Small intestine (tissue), 7 donors: ENCODE results near the gene ZNF627. TPM values are rescaled to one million over a fixed set of nuclear protein-coding genes. Genes with fewer than 3 reads are reported as not detected.

Source experiments
- DNase-seq, 2 donors: peaks; one replicate each; pipeline versions ENCODE4 v3.0.0 to v3.0.0-alpha.2; 2013
- FAIRE-seq: peaks from 2 replicates; lab custom pipeline; 2012; peaks lifted over from hg19 to GRCh38; lab: Jason Lieb, UNC
- H3K27ac ChIP-seq, 3 donors: one replicate each; pipeline ENCODE4 v1.5.1; 2013; ENCODE audit warnings: low read length in 2 of 3, mild to moderate bottlenecking in 2 of 3, control low read depth in 1 of 3, inconsistent platforms in 1 of 3, low read depth in 1 of 3, moderate library complexity in 1 of 3
- H3K27me3 ChIP-seq, 3 donors: one replicate each; pipeline ENCODE4 v1.6.1; 2013; ENCODE audit warnings: low read length in 3 of 3, inconsistent platforms in 1 of 3; ENCODE audit not compliant: control insufficient read depth in 3 of 3, insufficient read depth in 3 of 3
- H3K36me3 ChIP-seq, 3 donors: one replicate each; pipeline ENCODE4 v1.6.1; 2013; ENCODE audit warnings: low read length in 3 of 3, inconsistent platforms in 1 of 3, low read depth in 1 of 3, mild to moderate bottlenecking in 1 of 3, moderate library complexity in 1 of 3; ENCODE audit not compliant: control insufficient read depth in 3 of 3, insufficient read depth in 2 of 3
- H3K4me1 ChIP-seq, 3 donors: one replicate each; pipeline ENCODE4 v1.6.1; 2013; ENCODE audit warnings: low read length in 2 of 3, inconsistent platforms in 1 of 3, low read depth in 1 of 3, mild to moderate bottlenecking in 1 of 3, moderate library complexity in 1 of 3; ENCODE audit not compliant: control insufficient read depth in 3 of 3, insufficient read depth in 2 of 3
- H3K4me3 ChIP-seq, 3 donors: one replicate each; pipeline ENCODE4 v1.5.1; 2013; ENCODE audit warnings: low read length in 3 of 3, control low read depth in 1 of 3, inconsistent platforms in 1 of 3, low read depth in 1 of 3, mild to moderate bottlenecking in 1 of 3, moderate library complexity in 1 of 3
- H3K9me3 ChIP-seq, 2 donors: one replicate each; pipeline ENCODE4 v1.6.1; 2013; ENCODE audit warnings: low read depth in 1 of 2, low read length in 1 of 2; ENCODE audit not compliant: control insufficient read depth in 2 of 2, insufficient read depth in 1 of 2
- WGBS, 3 donors: extraction: QIAGEN DNeasy Blood & Tissue Kit; methylation state at CpG; one replicate each; pipeline ENCODE4 v1.1.7; 2013; 5-methylcytosine and 5-hydroxymethylcytosine counted together
- polyA plus RNA-seq, 4 donors: library from polyadenylated mRNA; stranded (reverse) in 3 of 4; unstranded in 1 of 4; fragments of 200-250 nt in 3 of 4; fragments of 120-200 nt in 1 of 4; gene quantifications; one replicate each; pipeline versions ENCODE4 v1.2.1 to v1.2.3, GENCODE V29; 2013
- donor health status: healthy with polysubstance abuse.
- donor health status: control.
- donor health status: control.
- donor health status: Bipolar disorder and iron deficiency.
- donor health status: healthy.

The ZNF627 gene
- polyA plus RNA-seq, 4 donors: 3.8 to 15.7 (median 6.0) TPM

GRCh38 chr19:11662278-11662677 is 65.0 kb downstream of the ZNF627 start:
- WGBS, 3 donors: 95 to 98% (median 96%) methylated on average over 30 of the region's 30 CpGs
- H3K9me3 ChIP-seq: peaks cover 0 to 17% of the 10 kb centered on the region in 2 donors
- H3K4me3 ChIP-seq: no peak overlapping the region
- H3K36me3 ChIP-seq: peaks cover 0 to 2% (median 0%) of the 10 kb centered on the region in 3 donors
- no peaks in the 10 kb centered on the region for H3K4me1 ChIP-seq
- H3K27me3 ChIP-seq: no peaks in the 10 kb centered on the region
- DNase-seq (no peak), FAIRE-seq (no peak)
- H3K27ac ChIP-seq: no peak overlapping the region

GRCh38 chr19:11663181-11663591 is 65.9 kb downstream of the ZNF627 start:
- DNase-seq: no peak
- Histone ChIP-seq H3K9me3 (peaks cover 0 to 17% of the 10 kb centered on the region in 2 donors), H3K27me3 (no peaks in the 10 kb centered on the region), H3K4me3 (no peak overlapping the region), H3K4me1 (no peaks in the 10 kb centered on the region), H3K36me3 (peaks cover 0 to 2% (median 0%) of the 10 kb centered on the region in 3 donors), H3K27ac (no peak overlapping the region)
- 42 to 54% (median 50%) methylated on average over 8 of the region's 8 CpGs for WGBS, 3 donors
- no peak for FAIRE-seq

Other genes with a start within 250 kb of the ZNF627 start
- gene PLPPR2, start 242.1 kb upstream of the ZNF627 start, polyA plus RNA-seq: 1 to 10 TPM; 3.1 to 9.7 (median 6.2) TPM
- gene SWSAP1, start 222.8 kb upstream of the ZNF627 start, polyA plus RNA-seq: 1 to 10 TPM; 3.0 to 4.0 (median 3.2) TPM
- gene EPOR, start 213.2 kb upstream of the ZNF627 start, polyA plus RNA-seq: 10 to 100 TPM in 1 of 4 donors, 1 to 10 TPM in 2, under 1 TPM in 1; 0.45 to 12.0 (median 2.0) TPM
- 1 to 10 TPM in 3 of 4 donors, not detected in 1; 1.1 to 5.6 (median 1.5) TPM for gene RGL3, start 178.2 kb upstream of the ZNF627 start, polyA plus RNA-seq
- gene ODAD3, start 162.4 kb upstream of the ZNF627 start, polyA plus RNA-seq: under 1 TPM in 2 of 4 donors, not detected in 2; 0.25 to 0.30 TPM
- 100 to 1,000 TPM; 118 to 453 (median 160) TPM for gene PRKCSH, start 161.8 kb upstream of the ZNF627 start, polyA plus RNA-seq
- 1 to 10 TPM in 1 of 4 donors, under 1 TPM in 3; 0.30 to 2.1 (median 0.63) TPM for gene ELAVL3, start 116.4 kb upstream of the ZNF627 start, polyA plus RNA-seq
- 10 to 100 TPM in 2 of 4 donors, 1 to 10 TPM in 2; 7.5 to 25.1 (median 10.4) TPM for gene ZNF653, start 91.6 kb upstream of the ZNF627 start, polyA plus RNA-seq
- gene ECSIT, start 68.3 kb upstream of the ZNF627 start, polyA plus RNA-seq: 100 to 1,000 TPM in 1 of 4 donors, 10 to 100 TPM in 3; 39.9 to 106 (median 86.9) TPM
- 10 to 100 TPM in 2 of 4 donors, 1 to 10 TPM in 2; 1.1 to 44.8 (median 15.9) TPM for gene CNN1, start 58.6 kb upstream of the ZNF627 start, polyA plus RNA-seq
- gene ELOF1, start 38.3 kb upstream of the ZNF627 start, polyA plus RNA-seq: 10 to 100 TPM; 39.0 to 80.3 (median 53.5) TPM
- 100 to 1,000 TPM in 1 of 4 donors, 10 to 100 TPM in 3; 22.8 to 195 (median 33.3) TPM for gene ACP5, start 19.8 kb upstream of the ZNF627 start, polyA plus RNA-seq
- gene ZNF823, start 141.5 kb downstream of the ZNF627 start, polyA plus RNA-seq: 10 to 100 TPM in 1 of 4 donors, 1 to 10 TPM in 3; 3.8 to 10.1 (median 6.5) TPM
- gene ZNF441, start 169.5 kb downstream of the ZNF627 start, polyA plus RNA-seq: 1 to 10 TPM; 1.4 to 7.5 (median 2.1) TPM
- gene ZNF491, start 201.0 kb downstream of the ZNF627 start, polyA plus RNA-seq: 1 to 10 TPM in 2 of 4 donors, under 1 TPM in 2; 0.45 to 1.9 (median 0.96) TPM
- gene ZNF440, start 216.8 kb downstream of the ZNF627 start, polyA plus RNA-seq: 10 to 100 TPM in 1 of 4 donors, 1 to 10 TPM in 3; 3.5 to 18.0 (median 7.4) TPM